B cell (primary cell): ENCODE results near the gene LAG3.

Experiments used
- EZH2 ChIP-seq: IDR thresholded peaks from 2 replicates; pipeline ENCODE4 v1.6.1; 2012; ENCODE audit warnings: borderline replicate concordance, low read depth, mild to moderate bottlenecking, moderate library complexity, low read length; ENCODE audit not compliant: insufficient read depth, poor library complexity, severe bottlenecking
- TF ChIP-seq, protein P1 (sequence below): fragments of 200-600 bp; IDR thresholded peaks from one replicate; pipeline ENCODE4 v1.8.0; 2022; ENCODE audit warnings: antibody characterized with exemption, mild to moderate bottlenecking

DNA sequence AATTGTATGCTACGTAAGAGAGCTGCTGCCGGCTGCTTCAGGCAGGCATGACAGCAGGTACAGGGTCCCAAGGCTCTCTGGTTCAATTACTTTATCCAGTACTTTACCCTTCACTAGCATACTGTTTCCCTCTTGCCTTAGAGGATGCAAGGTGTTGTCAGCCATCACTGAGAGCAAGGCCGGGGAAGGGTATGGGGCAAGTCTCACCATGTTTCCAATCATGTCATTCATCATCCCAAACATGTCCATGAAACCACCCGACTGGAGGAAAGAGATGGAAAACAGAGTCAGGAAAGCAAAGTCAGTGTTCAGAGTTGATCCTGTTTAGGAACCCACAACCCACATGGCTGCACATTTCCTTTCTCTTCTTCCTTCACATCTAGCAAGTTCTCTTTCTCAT lies 21.8 kb upstream of the LAG3 start:
- TF ChIP-seq, protein P1, sequence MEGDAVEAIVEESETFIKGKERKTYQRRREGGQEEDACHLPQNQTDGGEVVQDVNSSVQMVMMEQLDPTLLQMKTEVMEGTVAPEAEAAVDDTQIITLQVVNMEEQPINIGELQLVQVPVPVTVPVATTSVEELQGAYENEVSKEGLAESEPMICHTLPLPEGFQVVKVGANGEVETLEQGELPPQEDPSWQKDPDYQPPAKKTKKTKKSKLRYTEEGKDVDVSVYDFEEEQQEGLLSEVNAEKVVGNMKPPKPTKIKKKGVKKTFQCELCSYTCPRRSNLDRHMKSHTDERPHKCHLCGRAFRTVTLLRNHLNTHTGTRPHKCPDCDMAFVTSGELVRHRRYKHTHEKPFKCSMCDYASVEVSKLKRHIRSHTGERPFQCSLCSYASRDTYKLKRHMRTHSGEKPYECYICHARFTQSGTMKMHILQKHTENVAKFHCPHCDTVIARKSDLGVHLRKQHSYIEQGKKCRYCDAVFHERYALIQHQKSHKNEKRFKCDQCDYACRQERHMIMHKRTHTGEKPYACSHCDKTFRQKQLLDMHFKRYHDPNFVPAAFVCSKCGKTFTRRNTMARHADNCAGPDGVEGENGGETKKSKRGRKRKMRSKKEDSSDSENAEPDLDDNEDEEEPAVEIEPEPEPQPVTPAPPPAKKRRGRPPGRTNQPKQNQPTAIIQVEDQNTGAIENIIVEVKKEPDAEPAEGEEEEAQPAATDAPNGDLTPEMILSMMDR: no peak
- TF ChIP-seq EZH2: no peak
